C4-2B (cell line): ENCODE results near the gene ING5.

ENCODE experiments used
- ZFX ChIP-seq: fragments of 450-650 bp; IDR thresholded peaks from 2 replicates; pipeline ENCODE4 v1.6.1; 2017
- TF ChIP-seq, protein P1 (sequence below): fragments of 450-650 bp; conservative IDR thresholded peaks from 2 replicates; pipeline ENCODE4 v1.5.1; 2017; ENCODE audit warnings: mild to moderate bottlenecking

DNA sequence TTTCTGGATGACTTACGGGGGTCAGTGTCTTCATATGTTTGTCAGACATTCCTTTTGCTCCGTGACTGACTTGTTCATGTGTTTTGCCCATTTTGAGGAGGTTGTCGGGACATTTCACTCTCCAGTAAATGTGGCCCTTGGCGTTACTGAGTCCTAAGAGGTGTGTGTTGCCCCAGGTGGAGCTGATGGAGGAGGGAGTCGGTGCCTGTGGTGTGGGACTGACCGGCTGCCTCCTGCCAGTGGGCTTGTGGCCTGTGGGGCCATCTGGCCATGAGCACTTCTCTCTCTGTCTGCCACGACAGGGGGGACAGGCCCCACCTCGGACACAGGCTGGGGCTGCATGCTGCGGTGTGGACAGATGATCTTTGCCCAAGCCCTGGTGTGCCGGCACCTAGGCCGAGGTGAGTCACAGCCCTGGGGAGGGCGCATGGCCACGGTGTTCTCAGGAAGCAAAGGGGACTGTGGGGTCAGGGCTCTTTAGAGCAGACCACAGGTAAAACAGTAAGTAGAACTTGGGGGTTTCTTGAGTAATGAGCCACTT lies 48.6 kb upstream of the ING5 start:
- TF ChIP-seq, protein P1, sequence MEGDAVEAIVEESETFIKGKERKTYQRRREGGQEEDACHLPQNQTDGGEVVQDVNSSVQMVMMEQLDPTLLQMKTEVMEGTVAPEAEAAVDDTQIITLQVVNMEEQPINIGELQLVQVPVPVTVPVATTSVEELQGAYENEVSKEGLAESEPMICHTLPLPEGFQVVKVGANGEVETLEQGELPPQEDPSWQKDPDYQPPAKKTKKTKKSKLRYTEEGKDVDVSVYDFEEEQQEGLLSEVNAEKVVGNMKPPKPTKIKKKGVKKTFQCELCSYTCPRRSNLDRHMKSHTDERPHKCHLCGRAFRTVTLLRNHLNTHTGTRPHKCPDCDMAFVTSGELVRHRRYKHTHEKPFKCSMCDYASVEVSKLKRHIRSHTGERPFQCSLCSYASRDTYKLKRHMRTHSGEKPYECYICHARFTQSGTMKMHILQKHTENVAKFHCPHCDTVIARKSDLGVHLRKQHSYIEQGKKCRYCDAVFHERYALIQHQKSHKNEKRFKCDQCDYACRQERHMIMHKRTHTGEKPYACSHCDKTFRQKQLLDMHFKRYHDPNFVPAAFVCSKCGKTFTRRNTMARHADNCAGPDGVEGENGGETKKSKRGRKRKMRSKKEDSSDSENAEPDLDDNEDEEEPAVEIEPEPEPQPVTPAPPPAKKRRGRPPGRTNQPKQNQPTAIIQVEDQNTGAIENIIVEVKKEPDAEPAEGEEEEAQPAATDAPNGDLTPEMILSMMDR: no peak
- no peak for TF ChIP-seq ZFX
